NOMO-1 (cell line): Measurements from ENCODE around the gene AGPAT2.
"Not testable (repeated sequence)": the region's sequence is repeated elsewhere in the genome, so short reads cannot be mapped to it uniquely, and the experiment has no call there.

Experiments
- DNase-seq, 2 experiments: peaks; one replicate each; lab custom pipeline; 2025; ENCODE audit not compliant: unreplicated experiment in 2 of 2; lab: John Stamatoyannopoulos, UW

The AGPAT2 gene

GRCh38 chr9:136720898-136721338 is 33.7 kb upstream of the AGPAT2 start:
- DNase-seq: no peak

- no peak for DNase-seq
Observed at GRCh38 chr9:136720251-136720897, 33.1 kb upstream of the AGPAT2 start.

- DNase-seq: no peak
Observed at GRCh38 chr9:136719195-136719880, 32.1 kb upstream of the AGPAT2 start.

- DNase-seq: no peak
Observed at GRCh38 chr9:136718345-136719194, 31.3 kb upstream of the AGPAT2 start.

GRCh38 chr9:136717399-136717798 is 30.1 kb upstream of the AGPAT2 start:
- no peak for DNase-seq

- no peak for DNase-seq
Observed at GRCh38 chr9:136714893-136715274, 27.6 kb upstream of the AGPAT2 start.

- no peak for DNase-seq
Observed at GRCh38 chr9:136714096-136714892, 27.0 kb upstream of the AGPAT2 start.

- DNase-seq: no peak
Observed at GRCh38 chr9:136713550-136713949, 26.3 kb upstream of the AGPAT2 start.

- no peak for DNase-seq
Observed at GRCh38 chr9:136712690-136713544, 25.7 kb upstream of the AGPAT2 start.

- DNase-seq: no peak
Observed at GRCh38 chr9:136711751-136712689, 24.8 kb upstream of the AGPAT2 start, which contains the start of gene DIPK1B. Gene DIPK1B (plus strand): TSS chr9:136712572. CDS start chr9:136712666, 94 bp downstream.

- DNase-seq: not testable (repeated sequence)
Observed at GRCh38 chr9:136711219-136711648, 24.0 kb upstream of the AGPAT2 start.

GRCh38 chr9:136710543-136710942 is 23.3 kb upstream of the AGPAT2 start:
- no peak for DNase-seq

GRCh38 chr9:136709454-136710109 is 22.3 kb upstream of the AGPAT2 start:
- DNase-seq: no peak

- no peak for DNase-seq
Observed at GRCh38 chr9:136707849-136708517, 20.7 kb upstream of the AGPAT2 start.

GRCh38 chr9:136707011-136707410 is 19.8 kb upstream of the AGPAT2 start:
- DNase-seq: no peak

GRCh38 chr9:136705564-136705963 is 18.3 kb upstream of the AGPAT2 start:
- peak; percentile 65 to 72 for DNase-seq

- not testable (repeated sequence) for DNase-seq
Observed at GRCh38 chr9:136704741-136705140, 17.5 kb upstream of the AGPAT2 start.
